Measurements from ENCODE around the gene ARHGAP44. TPM values are rescaled to one million over a fixed set of nuclear protein-coding genes. Genes with fewer than 3 reads are reported as not detected.
A peak's percentile ranks its signal among the peaks of the same experiment; 100 is the strongest.

Gene ARHGAP44
- polyA plus RNA-seq, 1 donor (not counting 4 experiments of a cell fraction or from before 2014, with no cell fraction given), result 2.2 TPM

GRCh38 chr17:12744786-12745185 is 44.5 kb upstream of the ARHGAP44 start:
- dilution Hi-C loops (cut with MboI; ENCODE audit: extremely low pct_ligation_motif_present, low sequenced_read_pairs), result no loop called here
- Histone ChIP-seq H3K27me3 (ENCODE audit: control insufficient read depth, extremely low read depth, insufficient read depth, low read length) (no peaks in the 10 kb centered on the region), H3K4me1 (ENCODE audit: control insufficient read depth, extremely low read depth, insufficient read depth, low read length) (peaks cover 22% of the 10 kb centered on the region), H3K4me3 (ENCODE audit: control insufficient read depth in 2 of 3, extremely low read depth in 1 of 3, insufficient read depth in 2 of 3, low read depth in 1 of 3, low read length in 3 of 3) (no peak overlapping the region), H4K20me1 (ENCODE audit: control insufficient read depth, extremely low read depth, insufficient read depth, low read length) (no peaks in the 10 kb centered on the region), H3K9ac (ENCODE audit: control insufficient read depth, extremely low read depth, insufficient read depth, low read length) (no peak overlapping the region), H2AFZ (ENCODE audit: control insufficient read depth, low read length) (peak overlapping the region; percentile 3), H3K79me2 (ENCODE audit: control insufficient read depth, insufficient read depth, low read length) (no peaks in the 10 kb centered on the region), H3K9me1 (ENCODE audit: control insufficient read depth, extremely low read depth, insufficient read depth, low read length) (no peaks in the 10 kb centered on the region), H3K27ac (ENCODE audit: control insufficient read depth, insufficient read depth, low read length) (no peak overlapping the region), H3K9me3 (ENCODE audit: control insufficient read depth, low read depth, low read length) (no peaks in the 10 kb centered on the region), H3K36me3 (ENCODE audit: control insufficient read depth in 2 of 2, extremely low read depth in 1 of 2, insufficient read depth in 2 of 2, low read length in 2 of 2) (no peaks in the 10 kb centered on the region), H3K4me2 (ENCODE audit: control insufficient read depth, extremely low read depth, insufficient read depth, low read depth, low read length) (no peak overlapping the region)
- FAIRE-seq, result no peak
- no peak for TF ChIP-seq EZH2 (IDR thresholded peaks at IDR 0.05; ENCODE audit: low read length)
- DNase-seq (ENCODE audit: low read depth, low spot score), result no peak

GRCh38 chr17:12745486-12745885 is 43.8 kb upstream of the ARHGAP44 start:
- H3K4me3 ChIP-seq (ENCODE audit: control insufficient read depth in 2 of 3, extremely low read depth in 1 of 3, insufficient read depth in 2 of 3, low read depth in 1 of 3, low read length in 3 of 3), result no peak overlapping the region
- H3K36me3 ChIP-seq (ENCODE audit: control insufficient read depth in 2 of 2, extremely low read depth in 1 of 2, insufficient read depth in 2 of 2, low read length in 2 of 2), result no peaks in the 10 kb centered on the region
- H3K9me1 ChIP-seq (ENCODE audit: control insufficient read depth, extremely low read depth, insufficient read depth, low read length), result no peaks in the 10 kb centered on the region
- no peaks in the 10 kb centered on the region for H3K9me3 ChIP-seq (ENCODE audit: control insufficient read depth, low read depth, low read length)
- no peaks in the 10 kb centered on the region for H4K20me1 ChIP-seq (ENCODE audit: control insufficient read depth, extremely low read depth, insufficient read depth, low read length)
- no peak overlapping the region for H3K4me2 ChIP-seq (ENCODE audit: control insufficient read depth, extremely low read depth, insufficient read depth, low read depth, low read length)
- no peak overlapping the region for H2AFZ ChIP-seq (ENCODE audit: control insufficient read depth, low read length)
- H3K79me2 ChIP-seq (ENCODE audit: control insufficient read depth, insufficient read depth, low read length), result no peaks in the 10 kb centered on the region
- FAIRE-seq (no peak), DNase-seq (ENCODE audit: low read depth, low spot score) (no peak)
- H3K9ac ChIP-seq (ENCODE audit: control insufficient read depth, extremely low read depth, insufficient read depth, low read length), result no peak overlapping the region
- no peak overlapping the region for H3K27ac ChIP-seq (ENCODE audit: control insufficient read depth, insufficient read depth, low read length)
- dilution Hi-C loops (cut with MboI; ENCODE audit: extremely low pct_ligation_motif_present, low sequenced_read_pairs), result no loop called here
- H3K4me1 ChIP-seq (ENCODE audit: control insufficient read depth, extremely low read depth, insufficient read depth, low read length), result peaks cover 22% of the 10 kb centered on the region
- no peaks in the 10 kb centered on the region for H3K27me3 ChIP-seq (ENCODE audit: control insufficient read depth, extremely low read depth, insufficient read depth, low read length)
- TF ChIP-seq EZH2 (IDR thresholded peaks at IDR 0.05; ENCODE audit: low read length), result no peak
- TF ChIP-seq, protein P1, sequence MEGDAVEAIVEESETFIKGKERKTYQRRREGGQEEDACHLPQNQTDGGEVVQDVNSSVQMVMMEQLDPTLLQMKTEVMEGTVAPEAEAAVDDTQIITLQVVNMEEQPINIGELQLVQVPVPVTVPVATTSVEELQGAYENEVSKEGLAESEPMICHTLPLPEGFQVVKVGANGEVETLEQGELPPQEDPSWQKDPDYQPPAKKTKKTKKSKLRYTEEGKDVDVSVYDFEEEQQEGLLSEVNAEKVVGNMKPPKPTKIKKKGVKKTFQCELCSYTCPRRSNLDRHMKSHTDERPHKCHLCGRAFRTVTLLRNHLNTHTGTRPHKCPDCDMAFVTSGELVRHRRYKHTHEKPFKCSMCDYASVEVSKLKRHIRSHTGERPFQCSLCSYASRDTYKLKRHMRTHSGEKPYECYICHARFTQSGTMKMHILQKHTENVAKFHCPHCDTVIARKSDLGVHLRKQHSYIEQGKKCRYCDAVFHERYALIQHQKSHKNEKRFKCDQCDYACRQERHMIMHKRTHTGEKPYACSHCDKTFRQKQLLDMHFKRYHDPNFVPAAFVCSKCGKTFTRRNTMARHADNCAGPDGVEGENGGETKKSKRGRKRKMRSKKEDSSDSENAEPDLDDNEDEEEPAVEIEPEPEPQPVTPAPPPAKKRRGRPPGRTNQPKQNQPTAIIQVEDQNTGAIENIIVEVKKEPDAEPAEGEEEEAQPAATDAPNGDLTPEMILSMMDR (optimal IDR thresholded peaks at IDR 0.05 in 1 of 3, IDR thresholded peaks at IDR 0.05 in 1 of 3, conservative IDR thresholded peaks at IDR 0.05 in 1 of 3; ENCODE audit: extremely low read depth in 1 of 3, insufficient read depth in 2 of 3, low read length in 3 of 3), result no peak

- H3K27me3 ChIP-seq (ENCODE audit: control insufficient read depth, extremely low read depth, insufficient read depth, low read length), result no peaks in the 10 kb centered on the region
- H4K20me1 ChIP-seq (ENCODE audit: control insufficient read depth, extremely low read depth, insufficient read depth, low read length), result no peaks in the 10 kb centered on the region
- H3K4me1 ChIP-seq (ENCODE audit: control insufficient read depth, extremely low read depth, insufficient read depth, low read length), result no peaks in the 10 kb centered on the region
- no peak overlapping the region for H3K9ac ChIP-seq (ENCODE audit: control insufficient read depth, extremely low read depth, insufficient read depth, low read length)
- no peak overlapping the region for H3K4me3 ChIP-seq (ENCODE audit: control insufficient read depth in 2 of 3, extremely low read depth in 1 of 3, insufficient read depth in 2 of 3, low read depth in 1 of 3, low read length in 3 of 3)
- dilution Hi-C loops (cut with MboI; ENCODE audit: extremely low pct_ligation_motif_present, low sequenced_read_pairs), result no loop called here
- TF ChIP-seq EZH2 (IDR thresholded peaks at IDR 0.05; ENCODE audit: low read length), result no peak
- TF ChIP-seq, protein P1 (optimal IDR thresholded peaks at IDR 0.05 in 1 of 3, IDR thresholded peaks at IDR 0.05 in 1 of 3, conservative IDR thresholded peaks at IDR 0.05 in 1 of 3; ENCODE audit: extremely low read depth in 1 of 3, insufficient read depth in 2 of 3, low read length in 3 of 3), result no peak
- DNase-seq (ENCODE audit: low read depth, low spot score) (no peak), FAIRE-seq (no peak)
- H3K36me3 ChIP-seq (ENCODE audit: control insufficient read depth in 2 of 2, extremely low read depth in 1 of 2, insufficient read depth in 2 of 2, low read length in 2 of 2), result no peaks in the 10 kb centered on the region
- no peak overlapping the region for H3K27ac ChIP-seq (ENCODE audit: control insufficient read depth, insufficient read depth, low read length)
- H2AFZ ChIP-seq (ENCODE audit: control insufficient read depth, low read length), result no peak overlapping the region
- no peak overlapping the region for H3K4me2 ChIP-seq (ENCODE audit: control insufficient read depth, extremely low read depth, insufficient read depth, low read depth, low read length)
- H3K9me1 ChIP-seq (ENCODE audit: control insufficient read depth, extremely low read depth, insufficient read depth, low read length), result no peaks in the 10 kb centered on the region
- no peaks in the 10 kb centered on the region for H3K9me3 ChIP-seq (ENCODE audit: control insufficient read depth, low read depth, low read length)
- no peaks in the 10 kb centered on the region for H3K79me2 ChIP-seq (ENCODE audit: control insufficient read depth, insufficient read depth, low read length)
Measured at GRCh38 chr17:12756786-12757185, 32.5 kb upstream of the ARHGAP44 start.
